ENCODE measurements around the gene RALA. TPM values are rescaled to one million over a fixed set of nuclear protein-coding genes. Genes with fewer than 3 reads are reported as not detected.
A peak's percentile ranks its signal among the peaks of the same experiment; 100 is the strongest.
"Not testable (repeated sequence)": the region's sequence is repeated elsewhere in the genome, so short reads cannot be mapped to it uniquely, and the experiment has no call there.

The RALA gene
- polyA plus RNA-seq, 3 donors from 2014 or later: 28.9 to 33.7 (median 28.9) TPM

GRCh38 chr7:39667341-39667923, 44.1 kb downstream of the RALA start:
- H3K4me3 Mint-ChIP-seq: no peak overlapping the region
- H3K4me1 Mint-ChIP-seq: peaks cover 9 to 45% of the 10 kb centered on the region in 2 donors
- no peak overlapping the region for H3K27ac Mint-ChIP-seq
- peaks cover 0 to 12% (median 7%) of the 10 kb centered on the region in 3 donors for H3K36me3 Mint-ChIP-seq
- H3K27me3 Mint-ChIP-seq (ENCODE audit: low read depth in 3 of 3): no peaks in the 10 kb centered on the region
- no peaks in the 10 kb centered on the region for H3K9me3 Mint-ChIP-seq
- DNase-seq: no peak

GRCh38 chr7:39668280-39668679, 44.9 kb downstream of the RALA start:
- not testable (repeated sequence) for H3K27me3 Mint-ChIP-seq (ENCODE audit: low read depth in 3 of 3); H3K27ac Mint-ChIP-seq; DNase-seq; H3K36me3 Mint-ChIP-seq; H3K4me3 Mint-ChIP-seq; H3K9me3 Mint-ChIP-seq
- H3K4me1 Mint-ChIP-seq: peaks cover 9 to 42% of the 10 kb centered on the region in 2 donors

GRCh38 chr7:39670052-39670451, 46.7 kb downstream of the RALA start:
- Mint-ChIP-seq H3K4me1 (peaks cover 6 to 40% of the 10 kb centered on the region in 2 donors), H3K9me3 (no peaks in the 10 kb centered on the region), H3K27ac (no peak overlapping the region), H3K4me3 (no peak overlapping the region), H3K36me3 (peaks cover 0 to 2% (median 2%) of the 10 kb centered on the region in 3 donors), H3K27me3 (ENCODE audit: low read depth in 3 of 3) (no peaks in the 10 kb centered on the region)
- DNase-seq: no peak

- Mint-ChIP-seq H3K4me3 (no peak overlapping the region), H3K27me3 (ENCODE audit: low read depth in 3 of 3) (no peaks in the 10 kb centered on the region), H3K27ac (peak overlapping the region in 3 of 6 donors; percentile 7 to 38 (median 14)), H3K4me1 (peaks cover 6 to 37% of the 10 kb centered on the region in 2 donors), H3K9me3 (no peaks in the 10 kb centered on the region), H3K36me3 (peaks cover 3 to 4% (median 4%) of the 10 kb centered on the region in 3 donors)
- DNase-seq: no peak
Measured at GRCh38 chr7:39670934-39671333, 47.6 kb downstream of the RALA start.

GRCh38 chr7:39672176-39672575, 48.8 kb downstream of the RALA start:
- DNase-seq: no peak
- H3K4me3 Mint-ChIP-seq: no peak overlapping the region
- peaks cover 6 to 35% of the 10 kb centered on the region in 2 donors for H3K4me1 Mint-ChIP-seq
- no peaks in the 10 kb centered on the region for H3K27me3 Mint-ChIP-seq (ENCODE audit: low read depth in 3 of 3)
- H3K36me3 Mint-ChIP-seq: peaks cover 6 to 11% (median 9%) of the 10 kb centered on the region in 3 donors
- H3K27ac Mint-ChIP-seq: no peak overlapping the region
- H3K9me3 Mint-ChIP-seq: peaks cover 0 to 6% (median 0%) of the 10 kb centered on the region in 6 donors

GRCh38 chr7:39673868-39674267, 50.5 kb downstream of the RALA start:
- no peak overlapping the region for H3K27ac Mint-ChIP-seq
- peaks cover 0 to 6% (median 0%) of the 10 kb centered on the region in 6 donors for H3K9me3 Mint-ChIP-seq
- peaks cover 3 to 29% of the 10 kb centered on the region in 2 donors for H3K4me1 Mint-ChIP-seq
- peaks cover 6 to 11% (median 9%) of the 10 kb centered on the region in 3 donors for H3K36me3 Mint-ChIP-seq
- H3K4me3 Mint-ChIP-seq: no peak overlapping the region
- DNase-seq: no peak
- no peaks in the 10 kb centered on the region for H3K27me3 Mint-ChIP-seq (ENCODE audit: low read depth in 3 of 3)

- peaks cover 6 to 11% (median 9%) of the 10 kb centered on the region in 3 donors for H3K36me3 Mint-ChIP-seq
- H3K9me3 Mint-ChIP-seq: peaks cover 0 to 6% (median 0%) of the 10 kb centered on the region in 6 donors
- peaks cover 4 to 30% of the 10 kb centered on the region in 2 donors for H3K4me1 Mint-ChIP-seq
Measured at GRCh38 chr7:39674406-39674805, 51.0 kb downstream of the RALA start.

GRCh38 chr7:39676346-39676745, 53.0 kb downstream of the RALA start:
- peaks cover 0 to 2% (median 0%) of the 10 kb centered on the region in 3 donors for H3K27me3 Mint-ChIP-seq (ENCODE audit: low read depth in 3 of 3)
- H3K36me3 Mint-ChIP-seq: peaks cover 6 to 12% (median 11%) of the 10 kb centered on the region in 3 donors
- H3K9me3 Mint-ChIP-seq: peaks cover 0 to 6% (median 0%) of the 10 kb centered on the region in 6 donors
- DNase-seq: no peak
- no peak overlapping the region for H3K4me3 Mint-ChIP-seq
- H3K4me1 Mint-ChIP-seq: peaks cover 8 to 31% of the 10 kb centered on the region in 2 donors
- H3K27ac Mint-ChIP-seq: no peak overlapping the region

More at GRCh38 chr7:39674406-39674805, 51.0 kb downstream of the RALA start:
- DNase-seq: no peak
- Mint-ChIP-seq H3K27ac (no peak overlapping the region), H3K4me3 (no peak overlapping the region), H3K27me3 (ENCODE audit: low read depth in 3 of 3) (no peaks in the 10 kb centered on the region)

- no peak overlapping the region for H3K4me3 Mint-ChIP-seq
- H3K4me1 Mint-ChIP-seq: peaks cover 21 to 52% of the 10 kb centered on the region in 2 donors
- DNase-seq: no peak
- H3K36me3 Mint-ChIP-seq: peaks cover 6 to 12% (median 11%) of the 10 kb centered on the region in 3 donors
- no peak overlapping the region for H3K27ac Mint-ChIP-seq
- peaks cover 0 to 2% (median 0%) of the 10 kb centered on the region in 3 donors for H3K27me3 Mint-ChIP-seq (ENCODE audit: low read depth in 3 of 3)
- H3K9me3 Mint-ChIP-seq: peaks cover 0 to 6% (median 0%) of the 10 kb centered on the region in 6 donors
Measured at GRCh38 chr7:39678930-39679709, 55.7 kb downstream of the RALA start.

GRCh38 chr7:39679874-39680273, 56.5 kb downstream of the RALA start:
- DNase-seq; H3K27me3 Mint-ChIP-seq (ENCODE audit: low read depth in 3 of 3); H3K9me3 Mint-ChIP-seq; H3K27ac Mint-ChIP-seq; H3K4me3 Mint-ChIP-seq: not testable (repeated sequence)
- Mint-ChIP-seq H3K4me1 (peaks cover 18 to 51% of the 10 kb centered on the region in 2 donors), H3K36me3 (peaks cover 6 to 12% (median 11%) of the 10 kb centered on the region in 3 donors)

GRCh38 chr7:39681887-39682441, 58.6 kb downstream of the RALA start:
- peak overlapping the region in 2 of 6 donors; percentile 8 to 71 for H3K27ac Mint-ChIP-seq
- H3K27me3 Mint-ChIP-seq (ENCODE audit: low read depth in 3 of 3): peaks cover 0 to 3% (median 2%) of the 10 kb centered on the region in 3 donors
- H3K4me3 Mint-ChIP-seq: no peak overlapping the region
- peaks cover 0 to 3% (median under 1%) of the 10 kb centered on the region in 3 donors for H3K36me3 Mint-ChIP-seq
- no peak for DNase-seq
- peaks cover 0 to under 1% (median 0%) of the 10 kb centered on the region in 6 donors for H3K9me3 Mint-ChIP-seq
- peaks cover 20 to 52% of the 10 kb centered on the region in 2 donors for H3K4me1 Mint-ChIP-seq

GRCh38 chr7:39683216-39683845, 60.0 kb downstream of the RALA start:
- H3K27ac Mint-ChIP-seq: peak overlapping the region in 1 of 6 donors; percentile 60
- DNase-seq: no peak
- no peaks in the 10 kb centered on the region for H3K9me3 Mint-ChIP-seq
- H3K4me1 Mint-ChIP-seq: peaks cover 21 to 52% of the 10 kb centered on the region in 2 donors
- peaks cover 0 to 3% (median 2%) of the 10 kb centered on the region in 3 donors for H3K27me3 Mint-ChIP-seq (ENCODE audit: low read depth in 3 of 3)
- H3K36me3 Mint-ChIP-seq: peaks cover 0 to 4% (median 3%) of the 10 kb centered on the region in 3 donors
- H3K4me3 Mint-ChIP-seq: no peak overlapping the region

GRCh38 chr7:39686261-39686924, 63.0 kb downstream of the RALA start:
- no peak for DNase-seq
- peaks cover 4 to 16% (median 7%) of the 10 kb centered on the region in 3 donors for H3K36me3 Mint-ChIP-seq
- no peaks in the 10 kb centered on the region for H3K9me3 Mint-ChIP-seq
- no peak overlapping the region for H3K4me3 Mint-ChIP-seq
- peaks cover 15 to 35% of the 10 kb centered on the region in 2 donors for H3K4me1 Mint-ChIP-seq
- no peak overlapping the region for H3K27ac Mint-ChIP-seq
- H3K27me3 Mint-ChIP-seq (ENCODE audit: low read depth in 3 of 3): peaks cover 0 to 3% (median 0%) of the 10 kb centered on the region in 3 donors

Data from immature natural killer cell (primary cell).